NCI-H1436 (cell line): ENCODE measurements around the gene FIGN.

ENCODE experiments used
- DNase-seq: peaks from one replicate; lab custom pipeline; 2025; lab: John Stamatoyannopoulos, UW

Gene FIGN

GRCh38 chr2:163564236-163564635 lies 171.6 kb downstream of the FIGN start:
- no peak for DNase-seq

GRCh38 chr2:163563336-163563735 lies 172.5 kb downstream of the FIGN start:
- no peak for DNase-seq

GRCh38 chr2:163558251-163559021 lies 177.4 kb downstream of the FIGN start:
- peak; percentile 29 for DNase-seq

- no peak for DNase-seq
Measured at GRCh38 chr2:163556511-163556910, 179.3 kb downstream of the FIGN start.

GRCh38 chr2:163554864-163555263 lies 180.9 kb downstream of the FIGN start:
- no peak for DNase-seq

GRCh38 chr2:163553601-163554000 lies 182.2 kb downstream of the FIGN start:
- no peak for DNase-seq

GRCh38 chr2:163552758-163553157 lies 183.1 kb downstream of the FIGN start:
- DNase-seq, result no peak

- DNase-seq, result no peak
Measured at GRCh38 chr2:163551616-163552373, 184.0 kb downstream of the FIGN start.

- DNase-seq, result no peak
Measured at GRCh38 chr2:163548970-163549369, 186.8 kb downstream of the FIGN start.
